GM21423 (cell line): Measurements from ENCODE around the gene CLMP.
"Not testable (repeated sequence)": the region's sequence is repeated elsewhere in the genome, so short reads cannot be mapped to it uniquely, and the experiment has no call there.

Experiments used
- ATAC-seq: cut with Tn5 transposase; IDR thresholded peaks from one replicate; pipeline ENCODE4 v1.9.1; 2021; ENCODE audit warnings: mild to moderate bottlenecking, moderate library complexity; ENCODE audit not compliant: unreplicated experiment

Gene CLMP

DNA sequence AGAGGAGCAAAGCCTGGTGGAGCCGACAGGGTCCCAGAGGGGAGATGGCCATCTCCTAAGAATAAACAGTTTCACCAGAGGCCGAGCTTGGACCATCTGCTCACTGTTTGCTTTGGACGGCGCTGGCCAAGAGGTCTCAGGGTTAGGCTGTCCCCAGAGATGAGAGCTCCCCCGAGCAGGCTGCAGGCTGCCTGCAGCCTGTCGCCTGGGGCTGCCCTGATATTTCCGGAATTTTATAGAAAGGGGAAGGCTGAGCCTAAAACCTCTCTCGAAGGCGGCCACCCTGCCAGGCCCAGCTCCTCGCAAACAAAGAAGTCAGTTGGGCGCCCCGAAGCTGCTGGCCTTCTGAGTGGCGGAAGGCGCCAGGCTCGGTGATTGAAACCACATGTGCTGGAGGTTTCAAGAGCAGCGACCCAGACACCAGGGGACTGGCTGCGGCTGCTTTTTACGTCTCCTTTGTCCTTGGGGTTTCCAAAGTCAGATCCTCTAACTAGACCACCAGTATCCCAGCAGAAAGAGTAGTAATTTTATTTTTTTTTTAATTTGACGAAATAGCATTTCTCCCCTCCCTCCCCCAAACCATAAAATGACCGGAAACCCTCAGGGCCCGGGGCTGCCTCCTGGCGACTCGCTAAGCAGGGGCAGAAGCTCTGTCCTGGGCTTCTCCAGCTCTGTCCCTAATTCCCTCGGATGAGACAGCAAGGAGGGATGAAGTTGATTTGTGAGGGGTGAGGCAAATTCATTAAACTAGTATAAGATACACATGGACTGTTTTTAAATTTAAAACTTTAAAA is 57.4 kb downstream of the CLMP start:
- no peak for ATAC-seq

DNA sequence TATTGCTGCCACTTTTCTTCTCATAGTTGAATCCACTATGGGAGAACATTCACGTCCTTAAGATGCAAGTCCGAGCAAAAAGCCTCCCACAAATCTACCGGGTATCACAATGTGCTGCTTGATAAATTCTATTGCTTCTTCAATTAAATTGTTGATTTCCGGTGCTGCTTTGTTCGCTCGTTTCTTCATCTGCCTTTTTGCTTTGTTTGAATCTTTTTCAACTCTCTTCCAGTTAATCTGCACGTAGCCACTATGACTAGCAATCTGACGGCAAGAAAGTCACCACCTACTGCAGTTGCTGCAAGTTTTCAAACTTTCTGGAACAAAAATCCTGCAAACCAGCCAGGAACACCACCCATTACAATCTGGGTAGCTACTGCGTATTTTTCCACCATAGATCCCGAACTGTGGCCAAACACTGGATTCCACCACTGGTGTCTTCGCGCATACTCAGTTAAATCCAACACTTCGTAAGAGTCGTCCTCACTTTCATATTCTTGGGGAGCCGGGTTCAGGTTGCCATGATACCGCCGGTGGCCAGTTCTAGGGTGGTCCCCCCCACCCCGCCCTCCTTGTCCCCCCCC is 59.1 kb downstream of the CLMP start:
- no peak for ATAC-seq

DNA sequence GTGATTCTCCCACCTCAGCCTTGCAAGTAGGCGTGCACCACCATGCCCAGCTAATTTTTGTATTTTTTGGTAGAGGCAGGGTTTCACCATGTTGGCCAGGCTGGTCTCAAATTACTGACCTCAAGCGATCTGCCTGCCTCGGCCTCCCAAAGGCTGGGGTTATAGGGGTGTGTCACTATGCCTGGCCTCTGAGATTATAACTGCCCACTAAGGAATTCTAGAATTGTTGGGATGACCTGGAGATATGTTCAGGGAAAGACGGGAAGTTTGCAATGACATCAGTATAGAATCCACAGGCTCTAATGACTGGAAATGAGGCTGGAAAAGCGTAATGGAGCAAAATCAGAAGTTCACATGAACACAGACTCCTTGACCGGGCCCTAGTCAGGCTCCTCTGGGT is 62.2 kb downstream of the CLMP start:
- no peak for ATAC-seq

DNA sequence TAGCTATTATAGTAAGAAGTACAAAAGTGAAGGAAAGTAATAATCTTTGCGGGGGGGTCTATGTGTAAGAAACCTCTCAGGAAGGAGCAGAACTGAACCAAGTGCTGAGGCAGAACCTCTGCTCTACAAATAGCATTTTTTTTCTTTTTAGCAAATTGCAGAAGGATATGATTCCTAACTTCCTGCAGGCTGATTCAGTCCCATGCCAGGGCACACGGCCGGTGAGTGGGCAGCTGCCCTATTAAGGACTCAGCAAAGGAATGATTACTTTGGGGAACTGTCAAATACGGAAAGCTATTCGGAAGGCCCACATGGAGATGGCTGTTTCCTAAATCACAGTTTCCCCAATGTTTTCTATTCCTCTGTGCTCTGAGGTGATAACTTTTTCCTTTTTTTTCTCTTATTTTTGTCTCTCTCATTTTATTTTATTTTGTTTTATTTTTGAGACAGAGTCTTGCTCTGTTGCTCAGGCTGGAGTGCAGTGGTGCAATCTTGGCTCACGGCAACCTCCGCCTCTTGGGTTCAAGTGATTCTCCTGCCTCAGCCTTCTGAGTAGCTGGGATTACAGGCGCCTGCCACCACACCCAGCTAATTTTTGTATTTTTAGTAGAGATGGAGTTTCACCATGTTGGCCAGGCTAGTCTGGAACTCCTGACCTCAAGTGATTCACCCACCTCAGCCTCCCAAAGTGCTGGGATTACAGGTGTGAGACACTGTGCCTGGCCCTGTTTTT is 62.8 kb downstream of the CLMP start:
- not testable (repeated sequence) for ATAC-seq

DNA sequence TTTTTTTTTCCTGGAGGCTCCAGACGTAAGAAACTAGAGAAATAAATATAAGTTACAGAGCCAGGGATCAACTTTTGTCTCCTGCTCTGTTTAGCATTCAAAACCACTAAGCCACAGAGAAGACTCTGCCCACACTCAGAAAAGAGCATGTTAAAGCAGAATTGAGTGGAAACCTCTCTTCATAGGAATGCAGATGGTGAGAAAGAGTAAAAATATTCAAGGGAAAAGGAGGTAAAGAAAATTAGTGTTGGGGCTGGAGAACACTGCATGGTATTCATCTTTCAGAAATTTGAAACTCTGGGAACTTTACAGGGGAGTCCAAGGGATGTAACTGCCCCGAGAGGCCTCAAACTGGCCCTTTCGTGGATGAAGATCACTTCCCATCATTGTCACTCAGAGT is 65.1 kb downstream of the CLMP start:
- ATAC-seq: no peak

DNA sequence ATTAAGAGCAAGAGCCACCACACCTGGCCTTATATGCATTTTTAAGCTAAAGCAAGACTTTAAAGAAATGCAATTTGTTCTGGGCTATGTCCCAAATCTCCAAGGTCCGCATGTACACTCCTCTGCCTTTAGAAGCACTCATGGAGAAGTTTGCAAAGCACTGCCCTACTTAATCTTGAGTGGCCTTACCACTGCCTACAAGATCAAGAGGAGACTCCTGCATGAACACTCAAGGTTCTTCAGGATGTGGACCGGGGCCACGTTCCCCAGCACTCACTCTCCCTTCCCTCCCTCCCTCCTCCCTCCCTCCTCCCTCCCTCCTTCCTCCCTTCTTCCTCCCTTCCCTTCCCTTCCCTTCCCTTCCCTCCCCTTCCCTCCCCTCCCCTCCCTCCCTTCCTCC is 69.9 kb downstream of the CLMP start:
- ATAC-seq: no peak

DNA sequence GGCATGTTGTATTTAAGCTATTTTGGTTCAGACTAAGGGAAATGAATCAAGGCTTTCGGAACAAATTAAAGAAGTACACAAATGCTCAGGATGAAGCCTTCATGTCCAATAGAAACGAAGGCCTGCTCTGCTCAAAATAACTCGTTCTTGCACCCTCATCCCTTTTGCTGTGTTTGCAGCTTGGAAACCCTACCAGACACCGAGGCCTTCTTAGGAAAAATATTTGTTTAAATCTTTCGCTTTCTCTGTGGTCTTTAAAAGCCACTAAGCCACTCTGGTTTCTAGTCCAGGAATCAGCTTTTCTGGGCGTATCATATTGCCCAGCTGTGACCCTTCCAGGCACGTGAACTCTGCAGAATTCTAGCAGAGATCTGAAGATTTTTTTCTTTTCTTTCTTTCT is 72.2 kb downstream of the CLMP start:
- no peak for ATAC-seq

DNA sequence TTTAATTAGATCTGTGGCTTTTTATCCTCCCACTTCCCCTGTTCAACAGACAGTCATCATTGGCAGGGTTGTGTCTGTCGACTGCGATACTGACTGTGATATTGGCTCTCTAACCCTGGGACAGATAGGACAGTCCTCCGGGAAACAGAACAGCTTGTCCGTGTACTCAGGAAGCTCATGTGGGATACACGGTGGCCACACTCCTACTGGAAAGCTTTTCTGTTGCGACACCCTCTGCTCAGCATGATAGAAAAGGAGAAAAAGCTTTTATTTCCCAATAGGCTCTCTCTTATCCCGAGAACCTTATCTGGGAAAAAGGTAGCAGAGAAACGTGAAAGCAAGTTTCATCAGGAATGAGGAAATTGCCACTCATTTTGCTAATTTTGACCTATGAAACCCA is 72.7 kb downstream of the CLMP start:
- ATAC-seq: no peak

DNA sequence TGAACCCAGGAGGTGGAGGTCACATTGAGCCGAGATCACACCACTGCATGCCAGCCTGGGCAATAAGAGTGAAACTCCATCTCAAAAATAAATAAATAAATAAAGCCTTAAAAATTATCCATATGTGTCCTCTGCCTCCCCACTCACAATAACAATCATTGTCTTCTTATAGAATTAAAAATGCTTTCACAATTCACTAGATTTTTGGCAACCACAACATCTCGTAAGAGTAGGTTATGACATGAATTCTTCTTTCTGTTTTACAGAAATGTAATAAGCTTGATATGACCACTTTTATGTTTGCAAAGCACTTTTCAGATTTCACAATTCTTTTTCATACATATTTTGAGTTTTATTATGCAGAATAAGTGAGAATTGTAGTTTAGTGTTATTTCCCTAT is 78.6 kb downstream of the CLMP start:
- ATAC-seq: no peak

DNA sequence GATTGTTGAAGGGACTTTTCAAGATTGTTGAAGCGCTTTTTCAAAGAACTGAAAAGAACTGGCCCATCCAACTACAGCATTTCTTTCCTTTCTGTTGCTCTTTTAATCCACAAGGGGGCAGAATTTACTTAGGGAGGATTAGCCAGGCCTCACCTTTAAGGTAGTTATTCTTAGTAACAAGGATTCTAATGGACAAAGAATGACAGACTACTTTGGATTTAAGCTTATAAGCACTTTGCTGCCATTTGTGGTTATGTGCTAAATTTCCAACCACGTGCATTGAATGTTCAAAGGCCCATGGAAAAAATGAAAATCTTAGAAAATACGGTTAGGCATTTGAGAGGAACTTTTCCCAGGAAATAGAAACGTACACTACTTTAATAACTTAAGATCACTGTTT is 83.6 kb downstream of the CLMP start:
- no peak for ATAC-seq

DNA sequence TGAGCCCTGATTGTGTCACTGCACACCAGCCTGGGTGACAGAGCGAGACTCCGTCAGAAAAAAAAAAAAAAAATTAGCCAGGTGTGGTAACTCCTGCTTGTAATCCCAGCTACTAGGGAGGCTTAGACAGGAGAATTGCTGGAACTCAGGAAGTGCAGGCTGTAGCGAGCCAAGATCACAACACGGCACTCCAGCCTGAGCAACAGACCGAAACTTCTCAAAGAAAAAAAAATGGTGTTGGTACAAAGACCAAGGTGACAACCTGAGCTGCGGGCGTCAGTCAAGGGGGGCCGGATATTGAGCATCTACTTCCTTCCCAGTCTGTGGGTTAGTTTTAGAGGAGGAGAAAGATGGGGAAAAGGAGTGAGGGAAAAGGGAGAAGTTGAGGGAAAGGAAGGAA is 84.7 kb downstream of the CLMP start:
- no peak for ATAC-seq

DNA sequence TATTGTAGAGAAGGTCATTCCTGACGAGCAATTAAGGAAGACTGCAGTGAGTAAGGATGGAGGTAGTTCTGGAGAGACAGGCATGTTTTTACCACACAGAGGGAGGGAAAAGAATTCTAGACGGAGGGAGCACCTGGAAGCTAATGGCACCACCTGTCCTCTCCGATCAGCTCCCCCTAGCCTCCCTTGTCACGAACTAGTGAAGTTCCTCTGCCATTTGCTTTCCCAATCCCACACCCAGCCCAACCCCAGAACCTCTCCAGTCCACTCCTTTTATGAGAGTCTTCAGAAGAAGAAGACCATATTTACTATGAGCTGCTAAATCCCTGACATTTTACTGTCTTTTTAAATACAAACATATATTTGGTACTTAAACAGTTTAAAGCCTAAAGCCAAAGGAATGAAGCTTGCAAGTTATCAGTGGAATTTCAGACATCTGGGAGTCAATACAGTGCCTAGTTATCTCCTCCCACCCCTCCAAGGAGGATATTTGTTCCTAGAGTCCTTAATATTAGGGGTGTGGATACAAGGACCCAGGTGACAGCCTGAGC is 87.0 kb downstream of the CLMP start:
- no peak for ATAC-seq

DNA sequence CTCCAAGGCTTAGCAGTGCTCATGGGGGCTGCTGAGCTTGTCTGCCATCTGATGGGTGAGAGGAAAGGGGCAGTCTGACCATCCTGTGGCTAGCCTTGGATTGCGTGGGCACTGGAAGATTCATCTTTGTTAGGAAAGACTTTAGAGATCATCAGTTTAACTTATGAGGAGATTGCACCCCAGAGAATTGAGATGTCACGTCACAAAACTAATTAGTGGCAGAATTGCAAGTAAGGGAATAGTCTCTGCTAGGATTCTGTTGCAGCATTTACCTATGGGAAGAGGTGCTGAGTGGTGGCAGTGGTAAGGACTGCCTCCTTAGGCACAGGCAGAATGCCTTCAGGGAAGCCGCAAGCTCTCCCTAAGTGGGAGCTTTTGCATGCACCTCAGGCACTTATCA is 90.4 kb downstream of the CLMP start:
- no peak for ATAC-seq

DNA sequence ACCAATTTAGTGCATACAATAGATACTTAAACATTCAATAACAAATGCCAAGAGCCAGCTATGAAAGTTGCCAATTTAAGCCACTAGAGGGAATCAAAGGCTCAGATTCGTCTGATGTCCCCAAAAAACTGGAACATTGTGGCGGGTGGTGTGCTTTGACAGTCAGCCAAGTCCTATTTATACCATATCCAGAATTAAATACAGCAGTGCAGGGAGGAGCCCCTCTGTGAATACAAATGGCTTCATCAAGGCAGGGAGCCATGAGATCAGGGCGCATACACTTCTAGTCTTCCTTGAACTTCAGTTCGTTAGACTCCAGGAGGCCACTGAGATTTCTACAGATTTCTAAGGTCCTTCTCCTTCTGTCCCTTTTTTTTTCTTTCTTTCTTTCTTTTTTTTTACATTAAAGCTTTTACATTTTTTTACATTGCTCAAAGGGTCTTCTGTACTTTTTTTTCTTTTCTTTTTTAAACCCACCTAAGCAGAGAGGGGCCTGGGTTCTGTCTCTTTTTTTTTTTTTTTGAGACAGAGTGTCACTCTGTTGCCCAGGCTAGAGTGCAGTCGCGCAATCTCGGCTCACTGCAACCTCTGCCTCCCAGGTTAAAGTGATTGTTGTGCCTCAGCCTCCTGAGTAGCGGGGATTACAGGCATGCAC is 91.6 kb downstream of the CLMP start:
- no peak for ATAC-seq

DNA sequence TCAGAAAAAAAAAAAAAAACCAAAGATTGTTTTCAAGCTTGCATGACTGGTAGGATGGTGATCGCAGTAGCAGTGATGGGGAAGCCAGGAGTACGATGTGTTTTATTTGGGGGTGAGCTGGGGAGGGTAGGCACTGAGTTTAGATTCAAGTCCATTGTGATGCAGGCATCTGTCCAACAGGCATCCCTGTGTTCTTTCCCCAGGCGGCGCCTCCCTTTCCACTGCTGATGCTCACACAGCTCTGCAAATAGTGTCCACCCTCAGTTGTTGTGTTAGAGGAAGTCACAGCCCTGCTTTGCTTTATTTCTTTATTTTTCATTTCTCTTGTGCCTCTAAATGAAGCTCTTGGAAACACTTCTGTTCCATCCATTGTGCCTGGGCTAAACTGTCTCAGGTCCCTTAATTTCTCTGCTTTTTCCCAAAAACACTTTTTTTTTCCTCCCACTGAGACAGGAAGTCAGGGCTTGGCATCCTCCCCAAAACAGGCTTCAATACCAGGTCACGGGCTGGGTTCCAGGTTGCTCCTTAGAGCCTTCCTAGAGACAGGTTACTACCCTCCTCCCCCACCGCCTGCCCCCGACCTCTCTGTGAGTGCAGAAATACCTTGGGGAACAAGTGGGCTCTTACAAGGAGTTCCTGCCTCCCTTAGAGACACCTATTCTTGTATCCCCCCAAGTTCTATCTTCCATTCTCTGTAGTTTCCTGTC is 94.5 kb downstream of the CLMP start:
- ATAC-seq: no peak

DNA sequence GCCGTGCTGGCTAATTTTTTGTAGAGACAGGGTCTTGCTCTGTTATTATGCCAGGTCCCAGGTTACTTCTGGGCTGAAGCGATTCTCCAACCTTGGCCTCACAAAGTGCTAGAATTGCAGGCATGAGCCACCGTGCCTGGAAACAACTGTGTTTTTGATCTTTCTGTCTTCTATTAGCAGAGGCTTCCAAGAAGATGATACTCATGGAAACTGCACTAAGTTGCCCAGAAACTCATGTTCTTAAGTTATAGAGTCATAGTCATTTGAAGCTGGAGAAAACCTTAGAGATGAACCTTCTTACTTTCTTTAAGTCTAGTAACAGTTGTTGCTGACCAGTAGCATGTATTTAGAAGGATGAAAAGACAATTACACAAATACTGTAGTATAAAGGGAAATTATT is 96.1 kb downstream of the CLMP start:
- no peak for ATAC-seq

DNA sequence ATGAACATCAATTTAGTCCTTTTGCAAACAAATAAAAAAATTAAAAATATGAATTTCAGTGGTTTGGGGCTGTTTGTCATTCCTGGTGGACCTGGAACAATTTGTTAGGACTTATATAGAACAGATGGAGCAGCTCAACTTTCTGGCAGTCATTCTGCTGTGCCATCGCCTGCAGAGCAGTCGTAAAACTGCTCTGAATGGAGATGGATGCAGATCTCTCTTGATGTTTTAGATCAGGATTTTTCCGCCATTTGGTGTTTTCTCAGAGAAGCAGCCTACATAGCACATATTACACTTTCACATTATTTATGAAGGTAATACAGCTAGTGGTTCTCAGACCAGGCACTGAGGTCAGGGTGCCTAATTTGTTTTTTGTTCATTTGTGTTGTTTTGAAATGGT is 101.3 kb downstream of the CLMP start:
- ATAC-seq: no peak

DNA sequence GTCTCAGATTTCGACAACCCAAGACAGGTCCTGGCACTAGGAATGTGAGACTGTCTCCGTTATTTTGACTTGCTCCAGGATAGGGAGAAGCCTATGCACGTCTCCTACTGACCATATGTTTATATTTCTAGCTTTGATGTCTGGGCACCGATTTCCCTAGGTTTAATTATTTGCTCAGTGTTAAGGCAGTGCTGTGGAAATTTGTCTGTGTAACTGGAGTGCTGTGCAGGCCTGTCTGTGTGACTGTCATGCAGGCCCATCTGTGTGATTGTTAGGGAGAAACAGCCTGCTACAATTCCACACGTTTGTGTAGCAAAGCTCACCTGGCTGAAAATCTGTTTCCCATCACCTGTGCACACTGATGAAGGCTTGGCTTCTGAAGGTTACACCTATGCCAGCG is 103.5 kb downstream of the CLMP start:
- no peak for ATAC-seq

DNA sequence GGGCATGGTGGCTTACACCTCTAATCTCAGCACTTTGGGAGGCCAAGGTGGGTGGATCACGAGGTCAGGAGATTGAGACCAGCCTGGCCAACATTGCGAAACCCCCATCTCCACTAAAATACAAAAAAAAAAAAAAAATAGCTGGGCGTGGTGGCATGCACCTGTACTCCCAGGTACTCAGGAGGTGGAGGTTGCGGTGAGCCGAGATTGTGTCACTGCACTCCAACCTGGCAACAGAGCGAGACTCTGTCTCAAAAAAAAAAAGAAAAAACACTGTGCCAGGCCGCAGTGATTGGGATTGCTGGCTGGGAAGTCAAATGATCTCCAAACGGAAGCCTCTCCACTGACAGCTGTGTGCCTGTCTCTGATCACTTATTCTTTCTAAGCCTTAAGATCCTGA is 104.9 kb downstream of the CLMP start:
- ATAC-seq: not testable (repeated sequence)

DNA sequence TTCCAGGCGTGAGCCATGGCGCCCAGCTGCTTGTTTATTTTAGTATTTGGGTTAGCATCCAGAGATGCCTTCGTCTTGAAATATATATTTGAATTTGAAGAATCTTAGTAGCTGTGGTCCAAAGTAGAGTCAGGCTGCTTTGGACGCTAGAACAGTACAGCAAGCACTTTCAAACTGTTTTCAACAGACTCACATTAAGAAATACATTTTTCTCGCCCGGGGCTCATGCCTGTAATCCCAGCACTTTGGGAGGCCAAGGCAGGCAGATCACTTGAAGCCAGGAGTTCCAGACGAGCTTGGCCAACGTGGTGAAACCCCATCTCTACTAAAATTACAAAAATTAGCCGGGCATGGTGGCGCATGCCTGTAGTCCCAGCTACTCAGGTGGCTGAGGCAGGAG is 106.2 kb downstream of the CLMP start:
- ATAC-seq: not testable (repeated sequence)

DNA sequence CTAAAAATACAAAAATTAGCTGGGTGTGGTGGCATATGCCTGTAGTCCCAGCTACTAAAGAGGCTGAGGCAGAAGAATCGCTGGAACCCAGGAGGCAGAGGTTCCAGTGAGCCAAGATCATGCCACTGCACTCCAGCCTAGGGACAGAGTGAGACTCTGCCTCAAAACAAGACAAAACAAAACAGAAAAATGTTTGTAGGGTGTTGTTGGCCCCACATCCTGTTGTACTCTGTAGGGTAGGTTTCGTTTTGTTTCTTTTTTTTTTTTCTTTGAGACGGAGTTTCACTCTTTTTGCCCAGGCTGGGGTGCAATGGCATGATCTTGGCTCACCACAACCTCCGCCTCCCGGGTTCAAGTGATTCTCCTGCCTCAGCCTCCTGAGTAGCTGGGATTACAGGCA is 107.4 kb downstream of the CLMP start:
- peak; percentile 87 for ATAC-seq
